Globus pallidus (tissue), 1 donor: Measurements from ENCODE around the gene ASB2.

Experiments
- DNase-seq: peaks from one replicate; pipeline ENCODE4 v3.0.0-alpha.2; 2015; ENCODE audit warnings: low spot score

ASB2 gene

DNA sequence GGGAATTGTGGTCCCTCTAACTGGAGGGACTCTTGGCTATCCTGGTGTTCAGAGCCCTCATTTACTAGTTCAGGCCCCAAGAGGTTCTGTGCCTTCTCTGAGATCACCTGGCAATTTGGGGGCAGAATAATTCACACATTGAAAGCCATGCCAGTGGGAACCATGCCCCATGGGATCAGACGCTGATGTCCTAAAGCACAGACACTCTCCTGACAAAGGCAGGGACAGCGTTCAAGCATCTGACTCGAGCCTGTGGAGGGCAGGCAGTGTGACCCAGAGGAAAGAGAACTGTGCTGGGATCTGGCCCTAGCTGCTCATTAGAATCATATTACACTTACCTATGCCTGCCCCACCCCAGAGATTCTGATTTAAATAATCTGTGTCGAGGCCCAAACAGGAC, 2.4 kb upstream of the ASB2 start:
- DNase-seq, result no peak

DNA sequence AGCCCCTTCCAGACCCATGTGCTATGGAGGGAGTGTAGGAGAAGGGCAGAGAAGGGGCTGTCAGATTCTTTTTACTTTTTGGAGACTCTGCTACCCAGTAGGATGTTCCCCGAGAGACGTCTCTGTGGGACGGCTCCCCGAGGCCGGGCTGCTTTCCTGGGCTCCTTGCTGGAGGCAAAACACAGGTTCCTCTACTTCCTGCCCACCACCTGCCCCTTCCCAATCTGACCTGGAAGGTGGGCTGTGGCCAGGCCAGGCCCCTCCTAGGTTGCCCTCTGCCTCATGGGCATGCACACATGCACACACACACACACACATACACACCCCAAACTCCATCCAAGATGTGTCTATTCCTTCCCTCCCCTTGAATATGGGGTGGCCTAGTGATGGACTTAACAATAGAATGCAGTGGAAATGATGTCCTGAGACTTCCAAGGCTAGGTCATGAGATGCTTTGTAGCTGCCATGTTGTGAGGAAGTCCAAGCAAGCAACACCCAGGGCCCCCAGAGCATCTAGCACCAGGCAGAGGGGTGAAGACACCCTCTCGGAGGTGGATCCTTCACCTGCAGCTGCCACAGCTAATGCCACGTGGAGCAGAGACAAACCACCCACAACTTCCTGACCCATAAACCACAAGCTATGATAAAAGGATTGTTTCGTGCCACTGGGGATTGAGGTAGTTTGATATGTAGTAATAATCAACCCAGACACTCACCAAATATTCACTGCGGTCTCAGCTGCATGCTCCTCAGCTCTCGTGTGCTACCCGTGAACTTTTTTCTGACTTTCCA, 1.6 kb upstream of the ASB2 start:
- no peak for DNase-seq

DNA sequence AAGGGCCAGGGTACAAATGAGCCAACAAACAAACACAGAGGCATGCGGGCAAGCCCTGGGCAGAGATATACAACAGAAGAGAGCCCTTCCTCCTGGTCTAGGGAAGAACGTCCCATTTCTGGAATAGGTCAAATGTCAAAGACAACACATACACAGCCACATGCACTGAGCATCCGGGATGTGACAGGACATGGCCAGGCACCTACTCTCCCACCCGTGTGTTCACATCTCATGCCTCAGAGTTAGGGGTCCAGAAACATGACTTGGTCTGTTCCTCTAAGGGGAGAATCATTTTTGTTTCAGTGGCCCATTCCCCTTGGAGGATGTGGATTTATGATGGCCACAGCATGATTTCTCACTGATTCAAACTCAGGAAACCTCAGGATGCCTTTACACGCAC, 801 bp upstream of the ASB2 start:
- DNase-seq, result no peak

DNA sequence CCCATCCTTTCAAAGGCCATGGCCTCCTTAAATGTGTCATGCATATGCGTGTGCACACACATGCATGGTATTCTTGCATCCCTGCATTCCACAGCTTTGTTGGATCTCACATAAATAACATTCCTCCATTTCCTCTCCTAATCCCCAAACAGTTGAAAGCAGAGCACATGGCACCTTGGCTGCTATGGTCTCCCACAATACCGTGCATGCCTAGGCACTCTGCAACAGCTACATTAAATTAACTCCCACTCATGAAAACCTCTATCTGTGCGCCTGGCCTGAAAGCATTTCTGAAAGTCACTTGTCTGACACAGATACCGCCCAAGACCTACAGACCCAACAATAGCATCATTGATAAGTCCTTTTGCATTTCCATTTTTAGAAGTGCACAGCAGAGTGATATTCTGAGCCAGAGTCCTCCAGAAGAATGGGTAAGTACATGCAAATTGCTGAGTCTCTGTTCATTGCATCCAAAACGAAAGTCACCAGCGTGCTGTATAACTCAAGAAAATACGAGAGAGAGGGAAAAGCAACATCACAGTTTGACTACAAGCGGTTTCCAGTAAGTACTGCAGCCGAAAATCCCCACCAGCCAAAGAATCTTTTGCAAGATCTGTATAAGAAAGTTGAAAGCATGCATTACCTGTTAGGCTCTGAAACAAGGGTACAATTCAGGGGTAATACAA, 436 bp downstream of the ASB2 start:
- DNase-seq, result peak; percentile 53

DNA sequence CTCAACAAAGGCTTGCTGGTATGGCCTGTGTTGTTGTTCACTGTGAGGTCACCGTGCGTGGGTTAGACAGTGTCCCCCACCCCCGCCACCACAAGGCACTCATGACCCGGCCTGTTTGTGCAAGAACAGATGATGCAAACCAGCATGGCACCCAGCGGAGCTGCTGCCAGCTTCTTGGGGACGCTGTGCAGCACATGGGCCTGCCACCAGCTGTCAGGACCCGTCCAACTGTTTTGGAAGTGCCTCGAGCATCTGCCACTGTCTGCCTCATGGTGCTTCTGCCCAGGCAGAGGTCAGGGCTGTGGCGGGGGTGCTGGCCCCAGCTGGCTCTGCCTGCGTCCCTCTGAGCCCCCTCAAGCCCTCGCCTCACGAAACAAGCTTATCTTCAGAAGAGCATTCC, 1.5 kb downstream of the ASB2 start:
- peak; percentile 33 for DNase-seq

DNA sequence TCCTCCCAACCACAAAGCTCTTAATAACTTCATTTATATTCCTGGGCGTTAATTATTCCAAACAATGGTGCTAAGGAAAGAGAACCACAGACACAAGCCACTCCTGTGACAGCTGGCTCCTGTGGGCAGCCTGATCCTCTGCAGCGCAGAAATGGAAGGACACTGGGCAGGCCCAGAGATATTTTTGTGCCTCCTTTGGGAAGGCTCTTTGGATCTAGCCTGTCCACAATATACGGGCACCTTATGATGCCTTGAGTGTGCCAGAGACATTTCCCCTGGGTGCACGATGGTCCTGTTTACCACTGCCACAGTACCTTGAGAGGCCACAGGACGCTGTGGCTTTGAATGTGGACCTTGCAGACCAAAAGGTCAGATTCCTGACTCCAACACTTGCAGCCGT, 2.1 kb downstream of the ASB2 start:
- DNase-seq, result no peak

DNA sequence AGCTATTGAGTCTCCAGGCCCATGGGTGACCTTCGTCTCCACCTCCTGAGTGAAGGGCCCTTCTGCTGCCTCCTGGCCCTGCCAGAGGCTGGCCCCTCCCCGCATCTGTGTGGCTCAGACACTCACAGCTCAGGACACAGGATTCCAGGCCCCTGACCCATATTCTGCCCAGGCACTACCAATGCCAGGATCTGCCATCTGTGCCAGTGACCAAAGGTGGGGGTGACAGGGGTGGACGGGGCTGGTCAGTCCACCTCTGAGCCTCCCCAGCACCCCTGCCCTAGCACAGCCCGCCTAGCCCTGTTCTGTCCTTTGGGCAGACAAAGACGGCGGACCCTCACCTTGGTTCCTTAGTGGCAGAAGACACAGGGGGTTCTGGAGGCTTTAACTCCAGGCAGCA, 2.8 kb downstream of the ASB2 start:
- DNase-seq, result no peak

DNA sequence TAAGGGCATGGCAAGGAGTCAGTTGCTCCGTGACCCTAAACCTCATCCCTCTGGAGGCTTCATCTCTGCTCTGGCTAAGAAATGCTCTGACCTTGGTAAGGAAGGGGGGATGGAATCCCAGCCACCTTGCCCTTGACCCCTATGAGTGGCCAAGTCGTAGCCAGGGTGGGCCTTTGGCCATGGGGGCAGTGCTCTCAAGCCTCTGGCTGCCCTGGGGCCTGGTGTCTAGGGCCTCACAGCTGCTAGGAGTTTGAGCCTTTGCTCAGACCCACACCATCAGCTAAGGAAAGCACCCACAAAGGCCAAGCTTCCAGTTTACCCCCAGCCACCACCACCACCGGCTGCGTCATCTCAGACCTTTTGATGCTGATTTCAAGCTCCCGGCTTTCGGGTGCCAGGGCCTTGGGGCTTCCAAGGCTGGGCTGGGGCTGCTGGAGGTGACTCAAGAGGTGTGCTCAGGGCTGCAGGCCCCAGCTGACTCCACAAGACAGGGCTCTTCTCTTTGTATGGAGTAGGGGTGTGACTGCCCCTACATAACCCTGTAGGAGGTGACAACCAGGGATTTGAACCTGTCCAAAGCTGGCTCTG, 3.7 kb downstream of the ASB2 start:
- DNase-seq, result no peak

DNA sequence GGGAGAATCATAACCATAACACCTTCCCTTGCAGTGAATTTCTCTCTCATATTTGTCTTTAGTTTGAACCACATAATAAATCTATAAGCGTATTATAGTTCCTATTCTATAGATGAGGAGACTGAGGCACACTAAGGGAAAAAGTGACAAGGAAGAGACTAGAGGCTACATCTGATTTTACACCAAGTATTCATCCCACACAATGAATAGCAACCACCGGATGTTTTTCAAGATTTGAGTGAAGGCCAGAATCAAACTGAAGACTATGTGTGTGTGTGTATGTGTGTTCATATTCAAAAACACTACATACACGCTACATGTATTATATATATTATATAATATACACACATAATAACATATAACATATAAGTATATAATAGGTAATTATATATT, 4.7 kb downstream of the ASB2 start:
- DNase-seq, result no peak

DNA sequence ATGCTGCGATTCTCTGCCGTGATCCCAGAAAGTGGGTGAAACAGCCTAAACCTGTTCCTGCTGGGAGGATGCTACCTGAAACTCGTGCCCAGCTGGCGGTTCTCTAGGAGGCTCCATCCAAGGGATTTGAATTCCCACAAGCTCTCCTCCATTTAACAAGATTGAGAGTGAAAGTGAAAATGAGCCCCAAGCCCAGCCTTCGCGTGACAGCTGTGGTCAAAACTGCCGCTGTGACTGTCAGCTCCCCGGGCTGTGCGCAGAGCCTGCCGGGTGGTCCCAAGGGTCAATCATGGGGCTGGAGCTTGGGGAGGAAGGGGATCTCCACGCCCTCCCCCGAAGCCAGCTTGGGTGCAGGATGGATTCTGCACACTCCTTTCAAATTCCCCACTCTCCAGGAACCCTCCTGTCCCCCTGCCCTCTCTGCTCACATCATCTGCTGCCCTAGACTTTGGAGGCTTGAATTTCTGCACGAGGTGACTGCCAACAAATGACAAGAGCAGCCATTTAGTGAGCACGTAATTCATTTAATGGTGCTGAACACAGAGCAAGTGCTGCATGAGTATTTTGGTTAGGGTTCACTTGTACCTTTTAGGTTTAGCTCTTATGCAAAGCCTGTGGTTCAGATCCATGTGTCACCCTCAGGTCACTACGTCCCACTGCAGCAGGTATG, 5.3 kb downstream of the ASB2 start:
- no peak for DNase-seq

DNA sequence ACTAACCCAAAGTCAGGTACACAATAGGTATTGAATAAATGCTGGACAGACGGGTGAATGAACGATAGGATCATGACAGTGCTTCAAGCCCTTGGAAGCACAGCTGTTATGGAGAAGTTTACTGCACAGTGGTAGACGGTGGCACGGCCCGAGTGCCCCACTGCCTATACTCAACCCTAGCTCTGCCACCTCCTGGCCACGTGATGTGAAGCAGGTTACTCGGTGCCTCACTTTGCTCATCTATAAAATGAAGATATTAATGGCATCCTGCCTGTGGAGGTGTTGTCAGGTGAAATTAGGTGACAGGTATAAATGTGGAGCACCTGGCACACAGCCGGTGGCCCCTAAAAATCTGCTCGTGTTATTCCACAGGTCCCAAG, 5.8 kb downstream of the ASB2 start:
- DNase-seq, result no peak

DNA sequence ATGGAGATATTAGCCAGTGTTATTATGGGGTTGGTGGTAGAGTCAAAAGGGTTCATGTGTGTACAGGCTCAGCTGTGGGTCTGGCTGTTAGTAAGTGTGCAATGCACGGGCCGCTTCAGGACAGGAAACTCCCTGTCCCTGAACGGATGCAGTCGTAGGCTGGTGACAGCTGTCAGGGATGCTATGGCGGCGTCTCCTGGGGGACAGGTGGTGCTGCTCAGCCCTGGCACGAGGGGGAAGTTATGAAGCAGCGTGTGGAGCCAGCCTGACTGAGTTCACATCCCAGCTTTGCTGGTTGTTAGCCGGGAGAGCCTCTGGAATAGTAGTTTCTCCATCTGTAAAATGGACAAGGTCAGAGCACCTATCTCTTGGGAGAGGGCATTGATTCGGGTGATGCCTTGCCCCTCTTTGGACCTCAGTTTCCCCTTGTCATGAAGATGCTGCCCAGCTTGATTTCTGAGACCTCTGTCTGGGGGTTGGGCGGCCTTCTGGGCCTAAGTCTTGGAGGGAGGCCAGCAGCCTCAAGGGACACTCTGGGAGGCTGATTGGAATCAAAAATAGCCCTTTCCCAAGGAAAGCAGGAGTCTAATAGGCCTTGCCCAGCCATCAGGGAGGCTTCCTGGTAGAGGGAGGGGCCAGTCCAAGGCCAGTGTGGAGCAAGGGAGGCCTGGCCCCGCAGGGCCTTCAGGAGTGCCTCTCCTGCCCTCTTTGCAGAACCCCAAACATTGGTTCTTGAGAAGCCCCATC, 7.1 kb downstream of the ASB2 start:
- DNase-seq, result no peak

DNA sequence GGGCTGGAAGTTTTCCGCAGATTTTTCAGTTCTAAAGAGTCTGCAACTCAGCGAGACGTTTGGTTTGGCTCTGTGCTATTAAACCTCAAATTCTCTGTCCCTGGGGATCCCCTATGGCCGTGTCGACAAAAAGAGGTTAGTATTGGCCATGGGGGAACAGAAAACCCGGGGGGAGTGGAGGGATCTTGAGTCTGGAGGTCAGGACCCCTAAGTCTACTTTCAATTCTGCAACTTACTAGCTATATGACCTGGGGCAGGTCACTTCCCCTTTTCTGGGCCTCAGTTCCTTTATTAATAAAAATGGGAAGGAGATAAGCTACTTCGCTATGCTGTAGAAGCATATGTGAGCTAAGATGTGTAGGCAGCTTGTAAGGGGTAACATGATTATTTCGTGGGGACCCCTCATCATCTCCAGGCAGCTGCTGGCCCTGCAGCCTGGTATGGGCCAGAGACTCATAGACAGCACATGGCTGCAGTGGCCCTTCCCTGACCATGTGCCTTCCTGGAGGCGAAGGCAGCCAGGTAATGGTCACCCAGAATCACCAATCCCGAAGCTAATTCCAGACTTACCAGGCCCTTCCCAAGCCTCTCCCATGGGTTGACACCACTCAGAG, 8.6 kb downstream of the ASB2 start:
- no peak for DNase-seq

DNA sequence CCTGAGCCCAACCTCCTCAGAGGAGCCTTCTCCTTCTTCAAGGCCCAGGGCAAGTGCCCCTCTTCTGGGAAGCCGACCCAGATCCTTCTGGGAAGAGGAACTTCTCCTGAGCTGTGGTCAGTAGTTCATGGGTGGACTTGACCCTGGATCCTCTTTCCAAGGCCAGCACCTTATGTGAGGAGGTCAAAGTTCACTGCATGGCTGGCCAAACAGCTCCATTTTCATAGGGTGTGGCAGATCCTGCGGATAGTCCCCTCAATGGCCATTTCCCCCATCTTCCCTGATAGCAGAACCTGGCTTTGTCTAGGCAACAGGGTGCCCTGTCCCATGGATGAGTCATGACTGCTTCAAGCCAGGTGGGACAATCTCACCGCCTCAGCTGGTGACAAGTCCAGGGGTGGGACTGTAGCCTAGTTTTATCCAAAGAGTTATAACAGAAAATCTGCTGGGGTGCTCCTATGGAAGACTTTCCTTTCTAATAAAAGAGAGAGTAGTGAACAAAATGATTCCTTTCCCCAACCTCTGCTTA, 10.4 kb downstream of the ASB2 start:
- DNase-seq, result no peak

DNA sequence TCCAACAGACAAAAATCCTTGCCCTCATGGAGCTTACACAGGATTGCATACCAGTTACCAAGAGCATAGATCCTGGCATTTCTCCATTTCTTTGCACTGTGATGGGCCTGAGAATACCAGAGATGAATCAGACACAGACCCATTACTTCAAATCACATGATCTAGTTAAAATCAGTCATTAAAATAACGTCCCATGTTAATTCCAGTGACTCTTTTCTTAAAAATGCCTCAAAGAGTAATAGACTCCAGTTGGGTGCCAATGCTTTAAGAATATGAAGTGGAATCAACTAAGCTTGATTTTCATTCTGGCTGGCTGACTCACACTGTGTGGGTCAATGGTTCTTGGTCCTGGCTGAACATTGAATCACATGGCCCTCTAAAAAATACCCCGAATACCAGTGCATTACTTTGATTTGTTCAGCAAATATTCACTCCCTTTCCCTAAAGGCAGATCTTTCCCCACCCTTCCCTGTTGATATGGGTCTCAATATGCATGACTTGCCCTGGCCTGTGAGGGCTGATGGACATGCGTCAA, 11.0 kb downstream of the ASB2 start:
- DNase-seq, result no peak

DNA sequence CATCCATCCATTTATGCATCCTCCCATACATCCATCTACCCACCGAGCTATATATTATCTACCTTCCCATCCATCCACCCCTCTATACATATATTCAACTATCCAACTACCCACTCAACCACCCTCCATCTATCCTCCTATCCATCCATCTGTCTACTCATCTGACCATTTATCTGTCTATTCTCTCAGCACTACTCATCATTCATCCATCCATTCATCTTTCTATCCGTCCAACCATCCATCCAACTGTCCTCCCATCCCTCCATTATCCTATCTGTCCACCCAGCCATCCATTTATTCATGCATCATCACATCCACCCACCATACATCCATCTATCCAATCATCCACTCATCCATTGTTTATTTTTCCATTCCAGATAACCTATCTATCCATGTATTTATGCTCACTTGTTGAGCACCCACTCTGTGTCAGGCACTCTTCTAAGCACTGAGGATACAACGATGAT, 11.5 kb downstream of the ASB2 start:
- DNase-seq, result no peak

DNA sequence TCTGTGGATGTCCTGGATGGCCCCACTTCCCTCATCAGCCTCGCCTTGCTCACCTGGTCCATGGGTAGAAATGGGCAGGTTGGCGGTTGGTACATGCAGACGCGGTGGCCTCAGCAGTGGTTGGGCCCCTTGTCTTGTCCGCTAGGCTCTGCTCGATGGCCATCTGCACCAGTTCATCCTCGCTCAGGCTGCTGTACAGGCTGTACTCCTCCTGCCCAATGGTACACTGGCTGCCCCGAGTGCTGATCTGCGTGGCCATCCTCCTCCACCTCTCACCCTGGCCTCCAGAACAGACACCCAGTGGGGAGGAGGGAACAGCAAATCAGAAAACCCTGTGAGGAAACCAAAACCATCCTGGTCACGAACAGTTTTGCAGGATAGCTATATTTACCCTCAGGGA, 12.1 kb downstream of the ASB2 start:
- no peak for DNase-seq

DNA sequence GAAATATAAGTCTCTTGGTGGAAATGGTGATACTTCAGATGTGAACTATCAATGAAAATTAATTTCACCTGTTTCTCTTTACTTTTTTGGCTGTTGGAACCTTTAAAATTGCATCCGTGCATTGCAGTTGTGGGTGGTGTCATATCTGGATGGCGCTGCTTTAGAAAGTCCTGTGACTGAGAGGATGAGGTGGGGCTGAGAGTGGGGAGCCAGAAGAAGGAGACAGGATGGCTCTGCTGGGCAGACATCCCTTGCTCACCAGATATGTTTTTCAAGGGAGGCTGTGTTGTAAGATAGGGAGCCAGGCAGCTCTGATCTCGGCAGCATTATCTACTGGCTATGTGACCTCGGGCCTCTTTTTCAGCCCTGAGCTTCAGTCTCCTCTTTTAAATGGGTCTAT, 12.7 kb downstream of the ASB2 start:
- DNase-seq, result no peak

DNA sequence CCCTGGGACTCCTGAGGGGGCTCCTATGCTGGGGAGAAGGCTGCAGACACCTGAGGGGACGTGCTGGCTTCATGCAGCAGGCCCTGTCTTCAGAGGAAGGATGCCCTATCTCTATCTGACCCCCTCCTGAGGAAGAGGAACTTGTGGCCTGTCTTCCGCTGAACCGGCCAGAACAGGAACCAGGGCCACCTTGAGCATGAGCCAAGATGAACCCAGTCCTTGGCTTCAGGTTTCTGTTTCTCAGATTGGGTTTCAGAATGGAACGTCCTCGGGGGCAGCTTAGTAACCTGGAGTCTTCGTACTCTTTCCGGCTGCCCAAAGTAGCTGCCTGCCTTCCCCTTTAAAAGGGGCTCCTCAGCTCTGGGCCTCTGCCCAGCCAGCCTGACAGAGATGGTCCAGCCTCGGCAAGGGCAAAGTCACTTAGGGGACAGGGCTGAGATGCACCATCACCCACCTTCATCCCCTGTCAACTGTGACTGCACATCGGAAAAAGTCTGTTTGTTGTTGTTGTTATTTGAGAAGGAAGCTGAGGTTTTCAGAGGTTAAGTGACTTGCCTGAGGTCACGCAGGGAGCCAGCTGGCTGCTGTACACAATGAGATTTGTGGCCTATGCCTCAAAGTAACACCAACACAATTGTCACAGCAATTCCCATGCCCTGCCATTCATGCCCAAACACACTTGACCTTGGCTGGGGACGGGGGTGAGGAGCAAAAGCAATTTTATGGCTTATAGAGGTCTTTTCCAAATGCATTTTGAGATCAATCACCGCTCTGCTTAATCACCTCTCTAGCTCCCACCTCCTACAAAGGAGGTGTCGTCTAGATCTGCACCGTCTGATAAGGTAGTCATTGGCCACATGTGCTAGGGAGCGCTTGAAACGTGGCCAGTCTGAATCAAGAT, 13.4 kb downstream of the ASB2 start:
- DNase-seq, result no peak

DNA sequence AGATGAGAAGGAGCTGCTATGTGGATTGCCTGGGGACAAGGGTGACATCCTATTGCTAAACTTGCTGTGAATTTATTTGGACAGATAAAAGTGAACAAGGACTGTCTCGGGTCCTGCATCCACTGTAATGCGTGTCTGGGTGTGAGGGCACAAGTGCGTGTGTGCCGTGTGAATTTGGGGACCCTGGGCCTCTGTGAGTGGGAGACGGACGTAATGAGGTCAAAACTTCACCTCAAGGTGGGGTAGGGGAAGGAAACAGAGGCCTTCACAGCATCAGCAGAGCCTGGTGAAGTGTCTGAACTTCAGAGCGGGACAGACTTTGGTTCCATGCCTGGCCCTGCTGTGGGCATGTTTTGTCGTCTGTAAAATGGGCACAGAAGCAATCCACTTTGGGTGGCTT, 14.8 kb downstream of the ASB2 start:
- DNase-seq, result no peak
